ENCODE measurements around the gene TMTC1.

Gene TMTC1

GRCh38 chr12:29650371-29650770, 133.4 kb downstream of the TMTC1 start:
- TF ChIP-seq CTCF (conservative IDR thresholded peaks at IDR 0.05; ENCODE audit: low read depth, low read length), result no peak
- DNase-seq (ENCODE audit: low read depth), result no peak
- H3K4me3 ChIP-seq (ENCODE audit: low read depth, low read length), result no peak overlapping the region

- H3K4me3 ChIP-seq (ENCODE audit: low read depth, low read length), result no peak overlapping the region
- TF ChIP-seq CTCF (conservative IDR thresholded peaks at IDR 0.05; ENCODE audit: low read depth, low read length), result no peak
- no peak for DNase-seq (ENCODE audit: low read depth)
Measured at GRCh38 chr12:29649722-29650121, 134.0 kb downstream of the TMTC1 start.

- no peak for TF ChIP-seq CTCF (conservative IDR thresholded peaks at IDR 0.05; ENCODE audit: low read depth, low read length)
- no peak for DNase-seq (ENCODE audit: low read depth)
- no peak overlapping the region for H3K4me3 ChIP-seq (ENCODE audit: low read depth, low read length)
Measured at GRCh38 chr12:29644536-29645162, 139.1 kb downstream of the TMTC1 start.

GRCh38 chr12:29640589-29641345, 143.0 kb downstream of the TMTC1 start:
- H3K4me3 ChIP-seq (ENCODE audit: low read depth, low read length), result no peak overlapping the region
- TF ChIP-seq CTCF (conservative IDR thresholded peaks at IDR 0.05; ENCODE audit: low read depth, low read length), result peak; percentile 29
- peak; percentile 59 for DNase-seq (ENCODE audit: low read depth)

- no peak overlapping the region for H3K4me3 ChIP-seq (ENCODE audit: low read depth, low read length)
- no peak for TF ChIP-seq CTCF (conservative IDR thresholded peaks at IDR 0.05; ENCODE audit: low read depth, low read length)
- DNase-seq (ENCODE audit: low read depth), result no peak
Measured at GRCh38 chr12:29639893-29640495, 143.7 kb downstream of the TMTC1 start.

- DNase-seq (ENCODE audit: low read depth), result no peak
- no peak for TF ChIP-seq CTCF (conservative IDR thresholded peaks at IDR 0.05; ENCODE audit: low read depth, low read length)
- no peak overlapping the region for H3K4me3 ChIP-seq (ENCODE audit: low read depth, low read length)
Measured at GRCh38 chr12:29638528-29638927, 145.2 kb downstream of the TMTC1 start.
